Fibroblast of the conjunctiva (primary cell): ENCODE results near the gene SH3D21.

Experiments used
- DNase-seq: peaks from one replicate; pipeline ENCODE4 v3.0.0-alpha.2; 2010; ENCODE audit warnings: low read depth

SH3D21 gene

DNA sequence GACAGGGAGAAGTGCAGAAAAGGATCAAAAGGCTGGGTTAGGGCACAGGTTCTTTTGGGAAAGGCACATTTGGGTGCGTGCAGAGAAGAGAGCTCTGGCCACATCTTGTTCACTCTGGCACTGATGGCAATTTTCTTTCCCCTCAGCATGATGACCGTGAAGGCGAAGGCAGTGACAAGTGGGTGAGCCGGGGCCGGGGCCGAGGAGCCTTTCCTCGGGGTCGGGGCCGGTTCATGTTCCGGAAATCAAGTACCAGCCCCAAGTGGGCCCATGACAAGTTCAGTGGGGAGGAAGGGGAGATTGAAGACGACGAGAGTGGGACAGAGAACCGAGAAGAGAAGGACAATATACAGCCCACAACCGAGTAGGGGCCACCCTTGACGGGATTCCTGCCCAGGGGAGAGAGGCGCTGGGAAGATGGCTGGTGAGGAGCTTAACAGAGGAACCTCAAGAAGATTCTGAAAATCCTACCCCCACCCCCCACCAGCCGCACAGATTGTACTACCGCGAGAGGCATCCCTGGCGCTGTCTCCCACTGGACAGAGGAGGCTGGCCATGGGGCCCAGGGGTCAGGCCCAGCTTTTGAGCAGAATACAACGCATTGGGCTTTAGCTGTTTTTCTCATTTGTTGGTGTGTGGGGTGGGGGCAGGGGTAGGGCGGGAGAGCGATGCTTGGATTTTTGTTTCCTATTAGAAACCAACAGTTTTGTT is 2.4 kb upstream of the SH3D21 start:
- DNase-seq, result no peak

DNA sequence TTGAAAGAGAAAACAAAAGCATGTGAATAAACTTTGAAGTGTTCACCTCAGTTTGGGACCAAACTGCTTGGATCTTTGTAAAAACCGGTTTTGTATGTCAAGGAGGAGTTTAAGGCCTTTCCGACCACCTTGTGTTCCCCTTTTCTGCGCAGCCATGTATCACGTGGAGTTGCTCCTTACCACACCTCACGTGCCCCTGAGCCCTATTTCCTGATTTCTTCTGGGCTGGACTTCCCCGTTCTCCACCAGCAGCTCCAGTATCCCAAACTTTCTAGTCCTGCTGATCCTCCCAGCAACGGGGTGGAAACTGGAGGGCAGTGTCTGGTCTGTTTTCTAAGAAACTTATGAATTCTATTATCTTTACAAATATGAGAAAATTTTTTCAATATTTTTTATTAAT is 1.6 kb upstream of the SH3D21 start:
- DNase-seq, result no peak

DNA sequence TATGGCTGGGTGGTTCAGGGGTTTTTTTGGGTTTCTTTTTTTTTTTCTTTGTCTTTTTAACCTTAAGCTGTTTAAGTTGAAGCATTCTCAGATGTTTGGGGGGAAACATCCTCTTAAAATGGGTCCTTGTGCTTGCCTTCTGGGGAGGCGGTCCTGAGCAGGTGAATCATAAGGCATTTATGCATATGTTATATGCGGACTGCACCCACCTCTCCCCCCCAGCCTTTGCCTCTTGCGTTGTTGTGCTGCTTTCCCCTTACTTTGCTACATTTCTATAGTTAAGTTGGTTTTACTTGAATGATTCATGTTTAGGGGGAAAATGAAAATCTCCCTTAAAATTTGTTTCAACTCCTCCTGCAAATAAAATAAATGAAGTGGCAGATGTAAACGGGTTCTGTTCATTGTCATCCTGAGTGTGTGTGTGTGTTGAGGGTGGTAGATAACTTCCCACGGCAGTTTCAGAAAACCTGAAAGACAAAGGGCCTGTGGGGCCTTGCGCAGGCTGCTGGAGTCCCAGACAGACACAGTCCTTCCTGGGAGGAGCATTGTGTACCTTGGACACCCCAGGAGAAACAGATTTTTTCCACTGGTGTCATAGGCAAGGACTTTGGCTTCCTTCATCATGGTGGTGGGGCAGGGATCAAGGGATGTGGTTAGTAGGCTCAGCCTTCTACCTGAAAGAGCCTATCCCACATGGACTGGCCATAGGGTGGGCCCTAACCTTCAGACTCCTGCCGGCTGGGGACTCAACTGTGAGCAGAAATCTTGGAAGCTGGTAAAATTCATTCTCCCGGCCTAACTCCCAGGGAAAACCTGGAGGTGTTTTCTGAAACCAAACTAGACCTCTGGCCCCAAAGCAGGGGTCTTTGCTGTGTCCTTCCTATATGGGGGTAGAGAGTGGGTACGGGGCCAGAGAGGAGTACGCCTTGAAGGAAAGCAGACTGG is 926 bp upstream of the SH3D21 start:
- no peak for DNase-seq

DNA sequence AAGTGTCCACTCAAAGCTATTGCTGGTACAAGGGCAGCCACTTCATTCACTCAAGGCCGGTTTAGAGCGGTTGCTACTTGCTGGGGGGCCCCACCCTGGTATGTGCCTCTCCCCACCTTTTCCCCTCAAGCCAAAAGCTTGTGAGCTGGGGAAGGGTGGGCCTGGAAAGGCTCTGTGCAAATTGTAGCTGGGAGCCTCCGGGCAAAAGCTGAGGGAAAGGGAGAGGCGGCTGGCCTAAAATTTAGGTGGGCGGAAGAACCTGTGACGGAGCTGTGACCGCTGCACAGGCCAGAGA is 306 bp upstream of the SH3D21 start:
- no peak for DNase-seq

DNA sequence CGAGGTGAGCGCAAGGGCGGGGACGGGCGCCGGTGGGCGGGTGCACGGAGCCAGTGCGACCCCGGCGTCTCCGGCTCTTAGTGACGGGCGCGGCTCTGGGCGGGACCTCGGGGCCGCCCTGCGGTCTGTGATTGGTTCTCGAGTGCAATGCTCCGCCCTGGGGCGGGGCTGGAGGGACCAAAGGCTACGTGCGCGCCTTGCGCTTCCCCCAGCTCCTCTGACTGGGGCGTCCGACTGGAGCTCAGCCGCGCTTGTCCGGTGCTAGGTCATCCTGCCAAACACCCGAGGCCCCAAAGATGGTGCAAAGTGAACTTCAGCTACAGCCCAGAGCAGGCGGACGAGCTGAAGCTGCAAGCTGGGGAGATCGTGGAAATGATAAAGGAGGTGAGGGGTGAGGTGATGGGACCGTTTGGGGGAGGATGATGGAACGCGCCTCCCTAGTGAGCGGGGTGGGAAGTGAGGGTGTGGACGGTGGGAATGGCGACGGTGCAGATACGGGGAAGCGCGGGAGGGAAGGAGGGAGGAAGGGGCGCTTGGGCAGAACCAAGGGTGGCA is 811 bp downstream of the SH3D21 start:
- DNase-seq, result peak; percentile 81

DNA sequence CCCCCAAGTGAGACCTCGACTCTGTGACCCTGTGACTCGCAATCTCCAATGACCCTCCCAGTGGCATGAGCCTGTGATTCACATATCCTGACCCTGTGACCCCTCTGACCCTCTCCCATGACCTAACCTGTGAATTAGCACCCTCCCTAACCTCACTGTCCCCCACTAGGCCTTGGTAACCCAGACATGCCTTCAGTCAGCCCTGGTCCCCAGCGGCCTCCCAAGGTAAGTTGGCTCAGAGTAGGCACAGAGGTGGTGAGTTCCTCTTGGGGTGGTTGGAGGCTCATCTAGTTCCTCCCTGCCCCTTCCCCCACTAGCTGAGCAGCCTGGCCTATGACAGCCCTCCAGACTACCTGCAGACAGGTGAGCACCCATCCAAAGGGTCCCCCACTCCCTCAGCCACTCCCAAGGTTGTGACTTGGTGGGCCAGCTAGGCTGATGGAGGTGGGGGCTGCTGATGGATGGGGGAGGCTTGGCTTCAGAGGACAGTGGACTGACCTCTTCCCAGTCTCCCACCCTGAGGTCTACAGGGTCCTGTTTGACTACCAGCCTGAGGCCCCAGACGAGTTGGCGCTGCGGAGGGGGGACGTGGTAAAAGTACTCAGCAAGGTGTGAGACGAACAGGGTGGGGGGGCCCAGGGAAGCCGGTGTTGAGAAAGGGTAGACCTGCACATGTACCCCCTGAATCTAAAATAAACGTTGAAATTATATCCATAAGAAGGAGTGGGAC is 1.6 kb downstream of the SH3D21 start:
- no peak for DNase-seq

GRCh38 chr1:36309397-36309796 is 3.2 kb downstream of the SH3D21 start:
- no peak for DNase-seq

DNA sequence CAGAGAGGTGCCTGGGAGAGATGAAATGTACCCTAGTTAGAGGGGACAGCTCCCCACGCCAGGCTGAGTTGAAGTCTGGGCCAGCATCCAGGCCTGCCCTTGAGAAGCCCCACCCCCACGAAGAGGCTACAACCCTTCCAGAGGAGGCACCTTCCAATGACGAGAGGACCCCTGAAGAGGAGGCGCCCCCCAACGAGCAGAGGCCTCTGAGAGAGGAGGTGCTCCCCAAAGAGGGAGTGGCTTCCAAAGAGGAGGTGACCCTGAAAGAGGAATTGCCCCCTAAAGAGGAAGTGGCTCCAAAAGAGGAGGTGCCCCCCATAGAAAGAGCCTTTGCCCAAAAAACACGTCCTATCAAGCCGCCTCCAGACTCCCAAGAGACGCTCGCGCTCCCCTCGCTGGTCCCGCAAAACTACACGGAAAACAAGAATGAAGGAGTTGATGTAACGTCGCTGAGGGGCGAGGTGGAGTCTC is 14.2 kb downstream of the SH3D21 start:
- no peak for DNase-seq

GRCh38 chr1:36320767-36321118 is 14.6 kb downstream of the SH3D21 start:
- no peak for DNase-seq

DNA sequence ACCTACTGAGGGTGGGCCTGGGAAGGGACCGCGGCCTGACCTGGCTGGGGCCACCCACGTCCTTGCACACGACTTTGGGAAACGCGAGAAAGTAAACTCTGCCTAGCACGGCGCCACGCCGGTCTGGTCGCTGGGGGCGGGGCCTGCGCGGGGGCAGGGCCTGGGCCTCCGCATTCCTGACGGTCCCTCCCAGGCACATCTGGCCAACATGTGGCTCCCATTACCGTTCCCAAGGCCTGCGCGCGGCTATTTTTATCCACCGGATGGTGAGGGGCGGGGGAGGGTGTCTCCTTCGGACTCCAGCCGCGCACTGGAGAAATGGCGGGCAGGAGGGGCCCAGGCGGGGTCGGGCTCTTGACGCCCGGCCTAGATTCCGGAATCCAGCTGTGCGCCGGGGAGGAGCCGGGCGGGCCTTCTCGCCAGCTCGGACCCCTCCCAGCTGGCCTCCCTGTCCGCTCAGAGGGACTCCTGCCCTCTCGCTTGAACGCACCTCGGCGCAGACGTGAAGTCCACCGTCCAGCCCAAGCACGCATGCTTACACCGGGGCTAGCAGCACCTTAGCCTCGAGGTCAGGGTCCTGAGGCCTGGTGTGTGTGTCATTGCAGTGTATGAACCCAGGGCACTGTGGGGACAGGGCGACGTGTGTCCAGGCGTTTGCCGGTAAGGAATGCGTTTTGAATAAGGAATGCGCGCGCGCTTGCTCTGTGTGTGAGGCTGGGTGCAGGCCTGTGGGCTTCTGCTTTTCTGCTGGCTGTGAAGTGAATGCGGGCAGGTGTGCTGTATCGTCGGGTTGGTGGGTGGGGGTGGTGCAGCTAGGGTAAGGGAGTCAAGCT is 15.2 kb downstream of the SH3D21 start:
- peak; percentile 94 for DNase-seq

GRCh38 chr1:36322041-36322785 is 16.0 kb downstream of the SH3D21 start:
- DNase-seq, result no peak

GRCh38 chr1:36322786-36323635 is 16.8 kb downstream of the SH3D21 start:
- peak; percentile 49 for DNase-seq

DNA sequence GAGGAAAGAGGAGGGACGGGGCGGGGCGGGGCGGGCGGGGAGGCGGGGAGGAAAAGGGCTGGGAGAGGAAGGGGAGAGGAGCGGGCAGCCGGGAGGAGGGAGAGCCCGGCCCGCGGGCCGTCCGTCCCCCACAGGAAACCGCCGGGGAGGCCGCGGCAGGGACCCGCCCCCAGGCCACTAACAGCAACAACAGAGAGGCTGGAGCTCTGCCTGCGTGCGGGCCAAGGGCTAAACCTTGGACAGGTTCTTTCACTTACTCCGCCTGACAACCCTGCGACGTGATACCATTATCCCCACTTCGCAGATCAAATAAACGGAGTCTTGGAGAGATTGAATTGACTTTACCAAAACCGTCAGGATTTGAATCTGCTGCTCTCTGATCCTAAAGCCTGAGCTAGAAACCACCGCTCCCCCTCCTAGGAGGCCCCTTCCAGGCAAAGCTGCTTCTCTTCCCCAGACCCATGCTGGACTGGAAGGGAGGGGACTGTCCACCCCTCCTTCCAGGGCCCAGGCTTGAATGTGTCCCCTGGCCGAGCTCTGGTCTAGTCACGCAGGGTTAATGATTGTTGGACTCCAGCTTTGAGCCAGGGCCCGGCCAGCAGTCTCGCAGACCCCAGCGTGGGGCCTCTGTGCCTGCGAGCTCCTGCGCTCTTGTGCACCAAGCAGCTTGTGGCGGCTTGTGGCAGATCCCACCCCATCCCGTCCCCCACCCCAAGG is 17.6 kb downstream of the SH3D21 start, which contains the start of gene EVA1B:
Gene EVA1B (minus strand): TSS at position 10 of the 717 bp plus-strand sequence. CDS start 608 bp downstream, outside the sequence.
- peak; percentile 63 for DNase-seq

- no peak for DNase-seq
Measured at GRCh38 chr1:36324353-36324703, 18.2 kb downstream of the SH3D21 start.

GRCh38 chr1:36326499-36326898 is 20.3 kb downstream of the SH3D21 start:
- DNase-seq, result no peak

- no peak for DNase-seq
Measured at GRCh38 chr1:36327421-36328087, 21.4 kb downstream of the SH3D21 start.

- no peak for DNase-seq
Measured at GRCh38 chr1:36328088-36328480, 21.9 kb downstream of the SH3D21 start.

DNA sequence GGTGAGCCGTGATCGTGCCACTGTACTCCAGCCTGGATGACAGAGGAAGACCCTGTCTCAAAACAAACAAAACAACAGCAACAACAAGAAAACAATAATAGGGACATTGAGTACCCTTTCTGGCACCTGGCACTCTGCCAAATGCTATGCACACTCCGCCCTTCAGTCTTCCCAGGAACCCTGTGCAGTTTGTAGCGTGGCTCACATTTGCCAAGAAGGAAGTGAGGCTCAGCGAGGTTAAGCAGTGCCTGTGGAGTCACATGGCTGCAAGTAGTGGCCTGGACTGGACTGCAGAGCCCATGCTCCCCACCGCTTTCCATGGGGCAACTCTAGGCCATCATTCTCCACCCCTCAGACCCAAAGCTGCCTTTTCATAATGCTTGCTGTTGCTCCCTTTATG is 22.5 kb downstream of the SH3D21 start:
- DNase-seq, result no peak

DNA sequence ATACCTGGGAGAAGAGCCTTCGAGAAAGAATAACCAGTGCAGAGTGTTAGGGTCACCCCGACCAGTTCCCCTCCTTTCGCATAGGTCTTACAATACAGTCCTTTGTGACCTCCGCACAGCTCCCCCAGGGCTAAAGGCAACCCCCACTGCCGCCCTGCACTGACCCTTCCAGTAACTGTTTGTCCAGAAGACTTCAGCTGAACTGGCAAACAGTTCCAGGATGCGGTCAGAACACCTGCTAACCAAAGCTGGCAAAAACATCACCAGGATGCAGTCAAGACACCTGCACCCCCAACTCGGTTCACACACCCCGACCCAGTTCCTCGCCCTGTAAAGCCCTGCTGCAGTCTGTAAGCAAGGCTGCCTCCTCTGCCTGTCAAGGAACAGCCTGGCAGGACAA is 23.6 kb downstream of the SH3D21 start:
- no peak for DNase-seq
